Measurements from ENCODE around the gene RPL29. TPM values are rescaled to one million over a fixed set of nuclear protein-coding genes. Genes with fewer than 3 reads are reported as not detected.

The RPL29 gene
- total RNA-seq, 1 donor from 2014 or later: 810 TPM

DNA sequence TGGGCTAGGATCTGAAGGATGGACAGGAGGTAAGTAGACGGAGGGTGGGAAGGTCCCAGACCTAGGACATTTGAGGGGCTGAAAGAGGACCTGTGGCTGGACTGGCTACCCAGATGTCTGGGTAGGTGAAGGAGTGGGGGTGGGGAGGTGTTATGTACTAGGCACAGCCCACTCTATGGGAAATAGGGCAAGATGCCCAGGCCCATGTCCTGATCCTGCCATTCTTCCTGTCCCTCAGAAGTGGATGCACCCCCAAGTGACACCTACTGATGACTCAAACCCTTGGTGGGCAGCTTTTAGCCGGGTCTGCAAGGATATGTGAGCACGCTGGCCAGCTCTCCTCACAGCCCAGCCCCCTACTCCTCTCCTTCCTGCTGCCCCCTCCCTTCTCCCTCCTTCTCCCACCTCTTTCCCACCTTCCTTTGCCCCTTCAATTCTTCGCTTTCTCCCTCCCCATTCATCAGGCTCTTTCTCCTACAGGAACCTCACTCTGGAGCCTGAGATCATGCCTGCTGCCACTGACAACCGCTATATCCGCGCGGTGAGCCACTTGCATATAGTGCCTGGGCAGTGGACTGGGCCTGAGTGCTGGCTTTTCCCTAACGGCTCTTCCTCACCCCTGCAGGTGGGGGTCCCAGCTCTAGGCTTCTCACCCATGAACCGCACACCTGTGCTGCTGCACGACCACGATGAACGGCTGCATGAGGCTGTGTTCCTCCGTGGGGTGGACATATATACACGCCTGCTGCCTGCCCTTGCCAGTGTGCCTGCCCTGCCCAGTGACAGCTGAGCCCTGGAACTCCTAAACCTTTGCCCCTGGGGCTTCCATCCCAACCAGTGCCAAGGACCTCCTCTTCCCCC is 7.2 kb downstream of the RPL29 start:
- H3K27ac ChIP-seq: no peak overlapping the region
- H3K9me3 ChIP-seq: no peaks in the 10 kb centered on the region
- TF ChIP-seq, protein P1, sequence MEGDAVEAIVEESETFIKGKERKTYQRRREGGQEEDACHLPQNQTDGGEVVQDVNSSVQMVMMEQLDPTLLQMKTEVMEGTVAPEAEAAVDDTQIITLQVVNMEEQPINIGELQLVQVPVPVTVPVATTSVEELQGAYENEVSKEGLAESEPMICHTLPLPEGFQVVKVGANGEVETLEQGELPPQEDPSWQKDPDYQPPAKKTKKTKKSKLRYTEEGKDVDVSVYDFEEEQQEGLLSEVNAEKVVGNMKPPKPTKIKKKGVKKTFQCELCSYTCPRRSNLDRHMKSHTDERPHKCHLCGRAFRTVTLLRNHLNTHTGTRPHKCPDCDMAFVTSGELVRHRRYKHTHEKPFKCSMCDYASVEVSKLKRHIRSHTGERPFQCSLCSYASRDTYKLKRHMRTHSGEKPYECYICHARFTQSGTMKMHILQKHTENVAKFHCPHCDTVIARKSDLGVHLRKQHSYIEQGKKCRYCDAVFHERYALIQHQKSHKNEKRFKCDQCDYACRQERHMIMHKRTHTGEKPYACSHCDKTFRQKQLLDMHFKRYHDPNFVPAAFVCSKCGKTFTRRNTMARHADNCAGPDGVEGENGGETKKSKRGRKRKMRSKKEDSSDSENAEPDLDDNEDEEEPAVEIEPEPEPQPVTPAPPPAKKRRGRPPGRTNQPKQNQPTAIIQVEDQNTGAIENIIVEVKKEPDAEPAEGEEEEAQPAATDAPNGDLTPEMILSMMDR (IDR thresholded peaks at IDR 0.05): no peak
- DNase-seq (no peak), ATAC-seq (no peak)
- peaks cover 22% of the 10 kb centered on the region for H3K36me3 ChIP-seq
- H3K4me1 ChIP-seq: peaks cover 7% of the 10 kb centered on the region
- no peaks in the 10 kb centered on the region for H3K27me3 ChIP-seq
- intact Hi-C loops (cut with DNase I): no loop called here
- no peak overlapping the region for H3K4me3 ChIP-seq

DNA sequence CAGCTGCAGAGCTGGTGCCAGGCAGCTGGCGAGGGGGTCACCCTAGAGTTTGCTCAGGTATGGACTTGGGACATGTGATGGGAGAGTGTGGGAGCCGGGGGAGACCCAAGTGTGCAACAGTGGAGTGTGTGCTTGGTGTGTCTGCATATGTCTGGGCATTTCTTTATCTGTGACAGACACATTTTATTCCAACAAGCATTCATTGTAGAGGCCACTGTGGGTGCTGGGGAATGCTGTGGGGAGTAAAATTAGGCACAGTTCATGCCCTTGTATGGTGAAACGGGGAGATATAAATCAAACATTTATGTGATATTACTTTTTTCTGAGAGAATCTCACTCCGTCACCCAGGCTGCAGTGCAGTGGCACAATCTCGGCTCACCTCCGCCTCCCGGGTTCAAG is 8.1 kb downstream of the RPL29 start:
- no peak overlapping the region for H3K4me3 ChIP-seq
- H3K27ac ChIP-seq: no peak overlapping the region
- ATAC-seq (no peak), DNase-seq (no peak)
- no peaks in the 10 kb centered on the region for H3K9me3 ChIP-seq
- H3K36me3 ChIP-seq: peaks cover 12% of the 10 kb centered on the region
- intact Hi-C loops (cut with DNase I): no loop called here
- H3K27me3 ChIP-seq: no peaks in the 10 kb centered on the region
- TF ChIP-seq, protein P1 (IDR thresholded peaks at IDR 0.05): no peak
- peaks cover 9% of the 10 kb centered on the region for H3K4me1 ChIP-seq

DNA sequence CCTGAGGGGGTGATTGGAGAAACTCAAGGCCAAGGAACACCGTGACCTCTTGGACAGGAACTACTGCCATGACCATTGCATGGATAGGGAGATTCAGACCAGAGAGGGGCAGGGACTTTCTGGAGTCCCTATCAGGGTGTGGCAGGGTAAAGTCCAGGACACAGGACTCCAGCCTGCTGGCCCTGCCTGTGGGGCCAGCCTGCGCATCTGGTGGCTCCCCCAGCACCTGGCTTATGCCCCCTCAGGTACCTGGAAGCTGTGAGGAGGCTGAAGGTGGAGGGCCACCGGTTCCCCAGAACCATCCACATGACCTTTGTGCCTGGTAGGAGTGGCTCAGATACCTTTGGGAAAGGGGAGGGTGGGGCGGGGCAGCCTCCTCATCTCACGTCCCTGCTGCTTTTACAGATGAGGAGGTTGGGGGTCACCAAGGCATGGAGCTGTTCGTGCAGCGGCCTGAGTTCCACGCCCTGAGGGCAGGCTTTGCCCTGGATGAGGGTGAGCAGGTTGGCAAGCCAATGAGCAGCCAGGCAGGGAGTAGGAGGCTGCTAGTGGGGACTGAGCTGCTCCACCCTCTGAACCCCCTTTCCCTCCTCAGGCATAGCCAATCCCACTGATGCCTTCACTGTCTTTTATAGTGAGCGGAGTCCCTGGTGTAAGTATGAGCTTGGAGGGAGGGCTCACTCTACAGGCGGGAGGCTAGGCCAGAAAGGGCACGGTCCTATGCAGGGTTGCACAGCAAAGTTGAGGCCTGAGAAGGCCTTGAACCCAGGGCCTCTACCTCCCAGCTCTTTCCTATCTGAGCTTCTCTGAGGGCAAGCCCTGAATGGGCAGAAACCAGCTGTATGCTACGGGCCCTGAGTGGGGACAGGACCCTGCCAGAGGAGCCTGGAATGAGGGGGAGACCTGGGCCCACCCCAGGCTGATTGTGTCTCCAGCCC is 9.4 kb downstream of the RPL29 start:
- TF ChIP-seq, protein P1 (IDR thresholded peaks at IDR 0.05): no peak
- Histone ChIP-seq H3K4me1 (peaks cover 22% of the 10 kb centered on the region), H3K9me3 (no peaks in the 10 kb centered on the region), H3K36me3 (no peaks in the 10 kb centered on the region), H3K27ac (no peak overlapping the region), H3K27me3 (no peaks in the 10 kb centered on the region), H3K4me3 (no peak overlapping the region)
- no peak for DNase-seq
- no peak for ATAC-seq
- intact Hi-C loops (cut with DNase I): no loop called here

DNA sequence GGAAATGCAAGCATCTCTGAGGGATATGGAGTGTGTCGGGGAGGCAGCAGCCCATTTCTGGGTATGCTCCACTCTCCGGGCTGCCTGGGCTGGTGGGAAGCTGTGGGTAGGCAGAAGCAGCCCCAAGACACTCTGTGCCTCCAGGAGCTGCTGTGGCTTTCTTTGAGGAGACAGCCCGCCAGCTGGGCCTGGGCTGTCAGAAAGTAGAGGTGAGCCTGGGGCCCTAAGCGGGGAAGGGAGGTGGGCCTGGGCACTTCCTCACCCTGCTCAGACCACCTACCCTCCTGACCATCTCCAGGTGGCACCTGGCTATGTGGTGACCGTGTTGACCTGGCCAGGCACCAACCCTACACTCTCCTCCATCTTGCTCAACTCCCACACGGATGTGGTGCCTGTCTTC is 10.6 kb downstream of the RPL29 start:
- ATAC-seq: no peak
- H3K4me1 ChIP-seq: peaks cover 24% of the 10 kb centered on the region
- peak overlapping the region; percentile 93 for H3K27ac ChIP-seq

DNA sequence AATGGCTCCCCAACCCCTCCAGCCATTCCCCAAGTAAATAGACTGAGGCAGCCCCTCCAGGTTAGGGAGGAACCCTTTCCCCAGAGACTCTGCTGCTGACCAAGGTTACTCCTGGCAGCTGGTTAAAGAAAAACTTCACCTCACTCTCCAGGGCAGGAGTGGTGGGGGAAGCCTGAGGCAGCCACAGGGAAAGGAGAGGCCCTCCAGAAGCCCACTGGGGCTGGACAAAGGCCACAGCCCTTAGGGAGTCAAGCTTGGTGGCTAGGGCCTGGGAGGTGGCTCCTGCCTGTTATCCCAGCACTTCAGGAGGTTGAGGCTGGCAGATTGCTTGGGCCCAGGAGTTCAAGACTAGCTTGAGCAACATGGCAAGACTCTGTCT is 11.4 kb downstream of the RPL29 start:
- Histone ChIP-seq H3K36me3 (no peaks in the 10 kb centered on the region), H3K4me3 (no peak overlapping the region), H3K9me3 (no peaks in the 10 kb centered on the region), H3K4me1 (peaks cover 24% of the 10 kb centered on the region), H3K27ac (peak overlapping the region; percentile 93), H3K27me3 (no peaks in the 10 kb centered on the region)
- intact Hi-C loops (cut with DNase I): no loop called here
- no peak for ATAC-seq
- DNase-seq: no peak
- TF ChIP-seq, protein P1 (IDR thresholded peaks at IDR 0.05): no peak

More for the DNA sequence above, 10.6 kb downstream of the RPL29 start:
- TF ChIP-seq, protein P1 (IDR thresholded peaks at IDR 0.05): no peak
- Histone ChIP-seq H3K27me3 (no peaks in the 10 kb centered on the region), H3K36me3 (no peaks in the 10 kb centered on the region), H3K9me3 (no peaks in the 10 kb centered on the region), H3K4me3 (no peak overlapping the region)
- no peak for DNase-seq
- intact Hi-C loops (cut with DNase I): no loop called here

Data from upper lobe of right lung (tissue), 1 donor.